Hindlimb muscle (tissue), 1 donor: ENCODE data around the gene MYO7A. TPM values are rescaled to one million over a fixed set of nuclear protein-coding genes. Genes with fewer than 3 reads are reported as not detected.

Source experiments
- DNase-seq: peaks from one replicate; pipeline ENCODE4 v3.0.0-alpha.2; 2013
- polyA plus RNA-seq: library from polyadenylated mRNA; unstranded; fragments of 120-200 nt; gene quantifications from one replicate; pipeline ENCODE4 v1.2.1, GENCODE V29; 2013; ENCODE audit not compliant: insufficient read length

MYO7A gene
- polyA plus RNA-seq, 1 donor: 4.8 TPM

DNA sequence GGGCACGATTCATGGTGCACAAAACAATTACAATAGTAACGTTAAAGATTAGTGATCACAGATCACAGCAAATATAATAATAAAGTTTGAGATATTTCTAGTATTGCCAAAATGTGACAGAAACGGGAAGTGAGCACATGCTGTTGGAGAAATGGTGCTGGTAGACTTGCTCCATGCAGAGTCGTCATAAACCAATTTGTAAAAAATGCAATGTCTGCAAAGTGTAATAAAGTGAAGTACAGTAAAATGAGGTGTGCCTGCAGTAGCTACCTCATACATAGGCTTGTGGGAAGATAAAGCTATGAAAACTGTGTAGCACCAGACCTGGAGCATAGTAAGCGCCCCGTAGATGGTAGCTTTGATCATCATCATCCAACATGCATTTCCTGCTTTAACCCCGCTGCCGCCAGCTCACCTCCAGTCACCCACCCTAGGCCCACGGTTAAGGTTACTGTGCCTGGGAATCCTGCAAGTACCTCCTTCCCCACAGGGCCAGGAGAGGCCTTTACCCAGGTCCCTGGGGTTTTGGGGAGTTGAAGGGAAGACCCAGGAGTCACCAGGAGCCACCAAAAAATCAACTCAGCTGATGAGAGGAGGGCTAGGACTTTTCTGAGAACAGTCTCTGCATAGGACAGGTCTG is 59.2 kb downstream of the MYO7A start:
- DNase-seq: no peak

DNA sequence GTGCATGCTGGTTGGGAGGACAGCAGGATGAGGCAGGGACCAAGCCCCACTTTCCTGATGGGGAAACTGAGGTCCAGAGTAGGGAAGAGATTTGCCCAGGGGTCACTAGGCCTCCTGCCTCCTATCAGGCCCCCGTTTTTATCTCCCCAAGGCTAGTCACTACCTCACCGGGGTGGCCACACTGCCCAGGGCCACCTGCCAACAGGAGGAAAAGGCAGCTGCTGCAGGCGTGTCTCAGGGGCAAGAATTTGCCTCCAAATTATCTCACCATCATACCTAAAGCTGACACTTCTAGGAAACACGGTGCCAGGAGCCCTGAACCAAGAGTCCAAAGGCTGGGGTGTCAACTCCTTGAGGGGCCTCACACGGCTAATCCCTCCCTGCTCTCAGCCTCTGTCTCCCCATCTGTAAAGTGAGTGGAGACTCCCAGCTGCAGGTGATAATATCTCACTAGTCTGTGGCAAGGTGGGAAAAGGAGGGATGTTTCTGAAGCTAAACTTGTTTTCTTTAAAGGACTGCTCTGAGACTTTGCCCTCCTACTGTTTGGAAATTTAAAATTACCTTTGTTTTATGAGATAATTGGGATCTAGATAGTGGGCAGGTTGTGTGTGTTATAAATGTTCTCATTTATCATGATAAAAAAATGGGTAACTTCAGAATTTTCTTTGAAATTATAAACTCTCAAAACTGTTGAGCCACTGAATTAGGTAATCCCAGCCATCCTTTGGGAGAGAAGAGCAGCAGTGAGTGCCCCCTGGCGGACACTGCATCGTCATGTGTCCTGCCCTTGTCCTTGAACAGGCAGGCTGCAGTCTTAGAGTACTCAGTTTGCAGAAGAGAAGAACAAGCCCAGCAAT is 60.0 kb downstream of the MYO7A start:
- peak; percentile 84 for DNase-seq

DNA sequence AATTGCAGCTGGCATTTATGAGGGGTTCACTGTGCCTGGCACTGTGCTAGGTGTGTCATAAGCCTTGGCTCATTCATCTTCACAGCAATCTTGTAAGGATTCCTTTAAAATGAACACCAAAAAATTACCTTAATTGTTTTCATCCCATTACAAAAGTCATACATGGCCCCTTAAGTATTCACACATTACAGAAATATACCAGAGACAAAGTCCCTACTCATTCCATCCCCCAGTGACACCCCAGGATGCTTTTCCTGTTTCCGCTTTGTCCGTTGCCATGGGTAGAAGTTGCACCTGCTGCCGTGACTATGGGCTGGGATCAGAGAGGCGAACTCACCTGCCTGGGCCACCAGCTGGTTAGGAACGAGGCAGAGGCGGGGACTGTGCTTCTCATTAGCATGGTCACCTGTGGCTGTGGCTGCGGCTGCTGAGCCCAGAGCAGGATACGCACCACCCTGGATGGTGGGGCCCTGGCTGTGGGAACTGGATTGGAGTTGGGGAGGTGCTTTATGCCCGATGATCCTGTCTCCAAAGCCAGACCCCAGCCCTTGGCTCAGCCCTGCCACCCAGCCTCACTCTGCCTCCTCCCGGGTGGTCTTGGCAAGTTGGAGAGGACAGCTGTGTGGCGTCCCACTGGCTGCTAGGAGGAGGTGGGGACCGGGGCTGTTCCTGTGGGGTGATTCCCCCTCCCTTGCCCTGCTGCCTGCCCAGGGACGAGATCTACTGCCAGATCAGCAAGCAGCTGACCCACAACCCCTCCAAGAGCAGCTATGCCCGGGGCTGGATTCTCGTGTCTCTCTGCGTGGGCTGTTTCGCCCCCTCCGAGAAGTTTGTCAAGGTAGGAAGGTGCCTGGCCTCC is 60.8 kb downstream of the MYO7A start:
- no peak for DNase-seq

DNA sequence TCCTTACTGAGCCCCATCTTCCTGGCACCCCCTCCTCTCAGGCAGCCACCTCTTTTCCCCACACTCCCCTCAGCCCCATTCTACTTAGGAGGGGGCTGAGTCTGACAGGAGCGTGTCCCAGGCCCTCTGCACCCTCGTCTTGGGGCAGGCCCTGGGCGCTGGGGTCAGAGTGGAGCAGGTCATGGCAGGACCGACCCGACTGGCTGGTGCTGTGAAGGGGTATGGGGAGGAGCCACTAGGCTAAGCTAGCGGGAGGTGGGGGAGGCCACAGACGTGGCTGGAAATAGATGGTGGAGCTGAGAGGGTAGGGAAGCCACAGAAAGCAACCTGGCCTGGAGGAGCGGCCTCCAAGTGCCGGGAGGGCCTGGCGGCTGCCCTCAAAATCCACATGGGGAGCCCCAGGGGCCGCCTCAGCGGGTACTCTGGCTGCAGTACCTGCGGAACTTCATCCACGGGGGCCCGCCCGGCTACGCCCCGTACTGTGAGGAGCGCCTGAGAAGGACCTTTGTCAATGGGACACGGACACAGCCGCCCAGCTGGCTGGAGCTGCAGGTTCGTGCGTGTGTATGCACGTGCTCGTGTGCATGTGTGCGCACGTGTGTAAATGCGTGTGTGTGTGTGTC is 61.7 kb downstream of the MYO7A start:
- no peak for DNase-seq

DNA sequence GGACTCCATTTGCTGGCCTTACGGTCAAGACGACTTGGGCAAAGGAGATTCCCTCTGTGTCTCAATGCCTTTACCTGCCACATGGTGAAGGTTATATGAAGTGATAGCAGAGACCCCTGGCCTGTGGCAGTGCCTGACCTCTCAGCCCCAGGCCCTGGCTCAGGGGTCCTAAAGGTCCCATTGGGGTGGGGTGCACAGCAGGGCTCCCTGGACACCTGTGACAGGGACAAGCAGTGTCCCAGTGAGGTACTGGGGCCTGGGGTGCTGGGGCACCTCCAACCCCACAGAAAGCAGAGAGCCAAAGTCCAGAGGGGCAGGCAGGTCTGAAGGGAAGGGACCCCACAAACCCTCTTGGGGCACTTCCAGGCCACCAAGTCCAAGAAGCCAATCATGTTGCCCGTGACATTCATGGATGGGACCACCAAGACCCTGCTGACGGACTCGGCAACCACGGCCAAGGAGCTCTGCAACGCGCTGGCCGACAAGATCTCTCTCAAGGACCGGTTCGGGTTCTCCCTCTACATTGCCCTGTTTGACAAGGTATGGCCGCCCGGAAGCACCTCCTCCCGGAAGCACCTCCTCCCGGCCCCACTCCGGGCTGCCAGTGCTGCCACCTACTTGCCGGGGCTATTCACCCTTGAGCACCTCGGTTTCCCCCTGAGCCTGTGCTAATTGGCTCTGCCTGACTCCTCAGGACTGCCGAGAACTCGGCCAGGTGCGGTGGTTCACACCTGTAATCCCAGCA is 62.5 kb downstream of the MYO7A start:
- no peak for DNase-seq

DNA sequence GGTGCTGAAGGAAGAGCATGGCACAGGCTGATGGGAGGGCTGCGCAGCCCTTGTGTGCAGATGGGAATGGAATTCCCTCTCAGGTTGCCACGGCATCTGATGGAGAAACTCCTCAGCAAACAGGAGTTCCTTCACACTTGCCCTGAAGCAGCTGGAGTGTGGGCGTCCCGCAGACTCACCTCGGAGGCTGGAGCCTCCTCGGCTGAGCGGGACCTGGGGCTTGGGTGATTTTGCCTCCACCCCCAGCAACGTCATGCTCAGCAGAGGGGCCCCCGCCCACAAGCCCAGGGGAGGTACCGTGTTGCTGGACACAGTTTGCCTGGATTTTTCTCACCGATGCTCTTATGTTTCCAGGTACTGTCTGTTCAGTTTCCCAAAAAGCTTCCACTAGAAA is 63.4 kb downstream of the MYO7A start:
- no peak for DNase-seq

DNA sequence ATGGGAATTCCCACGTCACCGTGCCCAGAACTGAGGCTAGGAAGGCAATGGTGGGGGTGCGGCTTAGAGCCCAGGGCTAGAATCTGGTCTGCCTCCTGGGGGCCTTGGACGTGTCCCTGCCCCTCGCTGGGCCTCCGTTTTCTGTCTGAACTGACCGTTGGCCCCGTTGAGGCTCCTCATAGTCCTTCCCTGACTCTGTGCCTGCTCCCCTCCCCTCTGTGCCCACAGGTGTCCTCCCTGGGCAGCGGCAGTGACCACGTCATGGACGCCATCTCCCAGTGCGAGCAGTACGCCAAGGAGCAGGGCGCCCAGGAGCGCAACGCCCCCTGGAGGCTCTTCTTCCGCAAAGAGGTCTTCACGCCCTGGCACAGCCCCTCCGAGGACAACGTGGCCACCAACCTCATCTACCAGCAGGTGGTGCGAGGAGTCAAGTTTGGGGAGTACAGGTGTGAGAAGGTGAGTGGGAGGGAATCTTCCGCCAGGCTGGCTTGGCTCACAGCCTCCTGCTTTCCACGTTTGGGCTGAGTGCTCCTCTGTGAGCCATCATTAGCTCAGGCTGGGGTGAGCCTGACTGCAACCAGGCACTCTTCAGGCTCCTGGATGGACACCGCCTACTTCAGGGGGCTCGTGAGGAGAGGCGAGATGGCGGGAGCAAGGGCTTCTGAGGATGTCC is 63.9 kb downstream of the MYO7A start:
- no peak for DNase-seq

DNA sequence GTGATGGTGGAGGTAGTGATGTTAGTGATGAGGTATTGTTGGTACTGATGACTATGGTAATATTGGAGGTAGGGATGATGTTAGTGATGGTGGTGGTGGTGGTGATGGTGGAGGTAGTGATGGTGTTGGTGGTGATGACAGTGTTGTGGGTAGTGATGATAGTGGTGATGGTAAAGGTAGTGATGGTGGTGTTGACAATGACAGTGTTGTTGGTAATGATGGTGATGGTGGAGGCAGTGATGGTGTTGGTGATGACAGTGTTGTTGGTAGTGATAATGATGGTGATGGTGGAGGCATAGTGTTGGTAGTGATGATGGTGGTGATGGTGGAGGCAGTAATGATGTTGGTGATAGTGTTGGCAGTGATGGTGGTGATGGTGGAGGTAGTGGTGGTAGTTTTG is 65.1 kb downstream of the MYO7A start:
- no peak for DNase-seq

DNA sequence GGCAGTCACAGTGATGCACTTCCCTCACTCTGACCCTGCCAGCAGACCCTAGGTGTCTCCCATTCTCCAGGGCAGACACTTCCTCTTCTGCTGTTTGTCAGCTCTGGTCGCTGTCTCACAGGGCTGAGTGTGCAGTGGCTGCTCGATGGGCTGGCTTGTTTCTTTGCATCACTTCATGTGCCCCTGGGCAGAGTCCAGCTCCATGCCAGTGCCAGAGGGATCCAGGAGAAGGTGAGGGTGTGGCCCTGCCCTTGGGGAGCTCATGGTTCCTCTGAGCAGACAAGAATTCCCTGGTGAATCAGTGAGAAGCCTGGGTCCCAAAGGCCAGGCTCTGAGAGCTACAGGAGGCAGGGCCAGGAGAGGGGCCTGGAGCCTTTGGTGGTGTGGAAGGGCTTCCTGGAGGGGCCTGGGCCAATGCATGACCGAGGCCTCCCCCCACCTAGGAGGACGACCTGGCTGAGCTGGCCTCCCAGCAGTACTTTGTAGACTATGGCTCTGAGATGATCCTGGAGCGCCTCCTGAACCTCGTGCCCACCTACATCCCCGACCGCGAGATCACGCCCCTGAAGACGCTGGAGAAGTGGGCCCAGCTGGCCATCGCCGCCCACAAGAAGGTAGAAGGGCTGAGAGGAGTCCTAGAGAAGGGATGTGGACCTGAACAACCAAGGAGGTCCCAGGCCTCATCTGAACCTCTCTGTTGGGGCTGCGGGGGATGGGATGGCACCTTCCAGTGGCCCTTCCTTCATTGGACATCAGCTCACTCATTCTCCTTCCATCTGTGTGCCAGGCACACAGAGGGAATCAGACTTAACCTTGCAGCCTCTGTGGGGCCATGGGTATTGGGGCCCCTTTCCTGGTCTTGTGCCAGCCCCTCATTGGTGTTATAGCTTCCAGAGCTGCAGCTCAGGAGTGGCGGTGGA is 66.1 kb downstream of the MYO7A start:
- DNase-seq: no peak

DNA sequence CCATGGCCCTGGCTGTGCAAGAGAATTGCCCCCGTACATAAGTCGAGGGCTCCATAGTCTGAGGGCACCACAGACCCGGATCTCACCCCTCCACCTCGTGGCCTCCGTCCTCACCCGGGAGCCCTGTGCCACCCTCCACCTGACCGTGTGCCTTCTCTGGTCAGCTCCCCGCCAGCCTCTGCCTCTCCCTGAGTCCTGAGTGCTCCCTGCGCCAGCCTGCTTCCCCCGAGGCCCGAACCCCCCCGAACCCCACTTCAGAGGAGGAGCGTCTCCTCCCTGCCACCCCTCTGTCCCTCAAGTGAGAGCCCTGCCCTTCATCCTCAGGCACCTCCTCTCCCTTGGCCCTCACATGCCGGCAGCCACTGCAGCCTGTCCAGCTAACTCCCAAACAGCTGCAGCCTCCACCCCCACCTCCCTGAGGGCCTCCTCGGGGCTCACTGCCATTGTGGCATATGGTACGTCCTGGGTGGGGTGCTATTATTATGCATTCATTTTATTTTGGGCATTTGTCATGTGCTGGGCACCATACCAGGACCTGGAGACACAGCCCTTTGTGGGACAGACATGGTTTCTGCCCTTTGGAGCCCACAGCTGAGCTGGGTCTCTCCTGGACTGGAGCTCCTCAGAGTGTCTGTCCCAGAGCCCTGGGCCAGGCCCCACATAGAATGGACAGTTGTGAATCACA is 67.2 kb downstream of the MYO7A start:
- DNase-seq: no peak

DNA sequence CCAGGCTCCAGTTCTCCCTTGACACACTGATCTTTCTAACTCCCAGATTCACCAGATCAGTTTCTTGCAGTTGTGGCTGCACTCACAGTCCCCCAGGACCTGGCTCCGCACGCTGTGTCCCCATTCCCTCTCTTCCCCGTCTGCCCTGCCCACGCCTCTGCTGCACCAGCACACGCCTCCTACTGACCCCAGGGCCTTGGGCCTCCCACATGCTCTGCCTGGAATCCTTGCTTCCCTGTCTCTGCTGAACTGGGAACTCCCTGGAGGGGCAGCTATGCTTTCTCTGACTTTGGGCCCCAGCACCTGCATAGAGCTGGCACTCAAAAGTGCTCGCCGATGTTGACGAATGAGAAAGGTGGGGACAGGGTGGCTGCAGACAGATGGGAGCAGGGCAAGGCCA is 68.9 kb downstream of the MYO7A start:
- no peak for DNase-seq

DNA sequence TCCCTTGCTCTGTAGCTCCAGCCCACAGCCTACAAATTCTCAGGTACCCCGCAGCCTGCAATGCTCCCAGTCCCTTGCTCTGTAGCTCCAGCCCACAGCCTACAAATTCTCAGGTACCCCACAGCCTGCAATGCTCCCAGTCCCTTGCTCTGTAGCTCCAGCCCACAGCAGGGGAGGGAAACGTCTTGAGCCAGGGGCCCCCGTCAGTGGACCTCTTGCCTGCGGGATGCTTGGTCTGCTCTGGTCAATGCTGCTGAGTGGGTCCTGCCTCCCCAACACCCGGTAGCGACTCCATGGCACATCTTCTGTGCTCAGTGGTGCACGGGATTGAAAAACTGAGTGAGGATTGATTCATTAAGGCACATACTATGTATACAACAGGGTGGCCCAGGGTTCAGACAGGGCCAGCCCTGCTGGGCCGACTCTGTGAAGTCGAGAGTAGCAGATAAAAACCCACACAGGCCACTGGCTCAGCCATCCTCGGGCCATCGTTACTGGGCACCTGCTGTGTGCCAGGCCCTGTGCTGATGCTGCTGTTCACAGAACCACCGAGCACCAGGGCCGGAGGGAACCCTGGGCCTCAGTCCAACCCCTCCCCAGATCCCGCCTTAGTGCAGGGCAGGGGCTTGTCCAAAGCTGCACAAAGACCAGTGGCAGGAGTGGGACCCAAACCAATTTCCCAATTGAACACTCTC is 69.7 kb downstream of the MYO7A start:
- no peak for DNase-seq

DNA sequence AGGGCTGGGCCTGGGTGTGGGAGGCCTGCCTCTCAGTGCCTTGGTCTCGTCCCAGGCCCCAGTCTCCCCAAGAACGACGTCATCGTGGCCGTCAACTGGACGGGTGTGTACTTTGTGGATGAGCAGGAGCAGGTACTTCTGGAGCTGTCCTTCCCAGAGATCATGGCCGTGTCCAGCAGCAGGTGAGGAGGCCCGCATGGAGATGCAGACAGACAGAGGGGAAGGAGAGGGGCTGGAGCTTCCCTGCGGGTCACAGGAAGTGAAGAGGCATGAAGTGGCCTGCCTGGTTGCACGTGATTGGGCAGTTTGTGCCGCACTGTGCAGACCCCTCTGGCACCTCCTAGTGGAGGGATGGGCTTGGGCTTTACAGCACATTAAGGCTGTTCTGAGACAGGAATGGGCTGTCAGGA is 70.4 kb downstream of the MYO7A start:
- no peak for DNase-seq

DNA sequence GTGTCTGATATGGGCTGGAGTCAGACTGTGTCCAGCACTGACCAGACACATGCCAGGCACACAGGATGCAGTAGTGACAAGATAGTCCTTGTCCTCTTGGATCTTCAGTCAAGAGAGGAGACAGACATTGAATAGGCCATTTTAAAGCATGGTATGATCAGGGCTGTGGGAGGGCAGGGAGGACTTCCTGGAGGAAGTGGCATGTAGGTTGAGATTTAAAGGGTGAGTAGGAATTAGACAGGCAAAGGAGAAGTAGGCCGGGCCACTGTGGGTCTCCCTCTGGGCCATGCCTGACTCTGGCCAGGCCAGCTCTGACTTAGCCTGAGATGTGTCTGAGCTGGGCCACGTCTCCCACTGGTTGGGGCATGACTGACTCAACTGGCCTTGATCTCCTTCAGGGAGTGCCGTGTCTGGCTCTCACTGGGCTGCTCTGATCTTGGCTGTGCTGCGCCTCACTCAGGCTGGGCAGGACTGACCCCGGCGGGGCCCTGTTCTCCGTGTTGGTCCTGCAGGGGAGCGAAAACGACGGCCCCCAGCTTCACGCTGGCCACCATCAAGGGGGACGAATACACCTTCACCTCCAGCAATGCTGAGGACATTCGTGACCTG is 71.2 kb downstream of the MYO7A start:
- no peak for DNase-seq

DNA sequence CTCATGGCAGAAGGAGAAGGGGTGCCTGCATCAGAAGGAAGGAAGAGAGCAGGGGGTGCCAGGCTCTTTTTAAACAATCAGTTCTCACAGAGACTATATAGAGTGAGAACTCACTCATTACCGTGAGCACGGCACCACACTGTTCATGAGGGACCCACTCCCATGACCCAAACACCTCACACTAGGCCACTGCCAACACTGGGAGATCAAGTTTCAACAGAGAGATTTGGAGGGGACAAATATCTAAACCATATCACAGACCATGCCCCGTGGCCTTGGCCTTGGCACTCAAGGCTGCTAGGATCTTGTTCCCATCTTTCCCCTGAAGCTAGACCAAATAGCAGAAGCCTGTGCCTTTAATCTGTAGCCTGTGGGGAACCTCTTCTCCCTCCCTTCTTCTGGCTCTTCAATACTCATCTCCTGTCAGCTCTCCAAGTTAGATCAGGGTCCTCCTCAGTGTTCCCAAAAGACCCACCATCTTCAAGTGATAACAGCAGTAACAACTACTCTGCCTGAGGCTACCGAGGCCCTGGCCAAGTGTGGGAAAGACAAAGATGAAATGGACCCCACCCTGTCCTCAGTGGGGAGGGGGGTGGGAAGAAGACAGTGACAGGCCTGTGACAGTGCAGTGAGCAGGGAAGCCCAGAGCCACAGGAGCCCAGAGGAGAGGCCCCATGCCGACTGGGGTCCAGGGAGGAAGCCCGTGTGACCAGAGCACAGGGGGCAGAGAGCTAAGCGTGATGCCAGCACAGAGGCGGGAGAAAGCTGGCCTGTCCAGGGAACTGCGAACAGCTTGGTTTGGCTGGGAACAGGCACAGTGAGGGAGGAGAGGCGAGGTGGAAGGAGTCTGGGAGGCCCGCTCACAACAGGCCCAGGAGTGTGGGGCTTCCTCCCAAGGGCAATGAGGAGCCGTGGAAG is 72.6 kb downstream of the MYO7A start:
- DNase-seq: no peak

DNA sequence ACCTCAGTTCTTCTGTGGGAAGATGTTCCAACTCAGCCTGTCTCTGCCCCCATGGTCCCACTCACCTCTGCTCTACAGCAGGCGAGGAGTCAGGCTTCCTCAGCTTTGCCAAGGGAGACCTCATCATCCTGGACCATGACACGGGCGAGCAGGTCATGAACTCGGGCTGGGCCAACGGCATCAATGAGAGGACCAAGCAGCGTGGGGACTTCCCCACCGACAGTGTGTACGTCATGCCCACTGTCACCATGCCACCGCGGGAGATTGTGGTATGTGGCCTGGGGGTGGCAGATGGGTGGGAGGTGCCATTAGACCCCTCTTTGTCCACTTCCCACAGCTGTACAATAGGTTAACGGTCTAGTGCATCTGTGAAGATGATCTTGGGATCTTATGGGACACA is 73.3 kb downstream of the MYO7A start:
- no peak for DNase-seq
